GM12801 (cell line): ENCODE results near the gene GMDS.

ENCODE experiments used
- TF ChIP-seq, protein P1 (sequence below): IDR thresholded peaks from one replicate; pipeline ENCODE4 v1.5.1; 2011; ENCODE audit warnings: control low read depth; ENCODE audit not compliant: insufficient read length; ENCODE audit errors: extremely low read depth

The GMDS gene

DNA sequence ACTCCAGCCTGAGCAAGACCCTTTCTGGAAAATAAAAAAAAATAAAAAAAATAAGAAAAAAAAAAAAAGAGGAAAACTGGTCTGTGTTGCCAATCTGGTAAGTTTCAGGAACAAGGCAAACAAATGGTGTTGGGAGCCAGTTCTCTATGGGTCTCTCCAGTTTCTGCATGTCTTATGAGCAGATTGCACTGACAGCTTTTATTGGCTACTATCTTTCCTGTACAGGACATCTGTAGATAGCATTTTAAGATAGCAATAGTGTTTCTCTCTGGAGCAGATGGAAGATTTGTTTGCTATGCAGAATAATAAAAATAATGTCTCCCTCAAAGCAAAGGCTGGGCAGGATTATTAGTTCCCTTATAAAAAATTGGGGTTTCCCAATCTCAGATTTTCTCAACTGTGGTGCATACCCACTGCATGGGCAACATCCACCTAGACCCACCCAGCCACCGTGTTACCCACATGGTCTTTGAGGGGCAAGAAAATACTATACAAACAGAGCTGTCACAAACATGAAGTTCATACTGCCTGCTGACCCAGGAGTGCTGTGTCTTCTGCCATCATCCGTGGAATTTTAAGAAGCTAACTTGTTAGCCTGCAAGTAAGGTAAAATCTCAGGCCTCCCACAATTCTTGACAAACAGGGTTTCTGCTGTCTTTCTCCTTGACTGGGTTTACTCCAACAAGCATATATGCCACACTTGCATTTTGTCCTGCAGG lies 9.5 kb downstream of the GMDS start:
- TF ChIP-seq, protein P1, sequence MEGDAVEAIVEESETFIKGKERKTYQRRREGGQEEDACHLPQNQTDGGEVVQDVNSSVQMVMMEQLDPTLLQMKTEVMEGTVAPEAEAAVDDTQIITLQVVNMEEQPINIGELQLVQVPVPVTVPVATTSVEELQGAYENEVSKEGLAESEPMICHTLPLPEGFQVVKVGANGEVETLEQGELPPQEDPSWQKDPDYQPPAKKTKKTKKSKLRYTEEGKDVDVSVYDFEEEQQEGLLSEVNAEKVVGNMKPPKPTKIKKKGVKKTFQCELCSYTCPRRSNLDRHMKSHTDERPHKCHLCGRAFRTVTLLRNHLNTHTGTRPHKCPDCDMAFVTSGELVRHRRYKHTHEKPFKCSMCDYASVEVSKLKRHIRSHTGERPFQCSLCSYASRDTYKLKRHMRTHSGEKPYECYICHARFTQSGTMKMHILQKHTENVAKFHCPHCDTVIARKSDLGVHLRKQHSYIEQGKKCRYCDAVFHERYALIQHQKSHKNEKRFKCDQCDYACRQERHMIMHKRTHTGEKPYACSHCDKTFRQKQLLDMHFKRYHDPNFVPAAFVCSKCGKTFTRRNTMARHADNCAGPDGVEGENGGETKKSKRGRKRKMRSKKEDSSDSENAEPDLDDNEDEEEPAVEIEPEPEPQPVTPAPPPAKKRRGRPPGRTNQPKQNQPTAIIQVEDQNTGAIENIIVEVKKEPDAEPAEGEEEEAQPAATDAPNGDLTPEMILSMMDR, result no peak

DNA sequence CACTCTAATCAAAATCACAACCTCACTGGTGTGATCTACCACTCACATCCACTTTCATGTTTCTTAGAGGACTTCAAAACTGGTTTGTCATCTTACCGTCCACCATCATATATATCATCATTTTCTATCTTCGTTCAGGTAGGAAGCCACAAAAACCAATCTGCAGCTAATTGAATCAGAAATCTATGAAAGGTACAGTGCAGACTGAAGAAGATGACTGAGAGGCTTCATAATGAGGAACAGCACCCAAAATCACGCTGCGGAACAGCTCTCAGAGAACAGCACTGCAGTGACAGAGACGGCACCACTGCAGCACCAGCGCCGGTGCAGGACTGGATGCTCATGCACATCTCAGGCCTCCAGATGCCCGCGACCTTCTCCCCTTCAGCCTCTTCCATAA lies 13.0 kb downstream of the GMDS start:
- TF ChIP-seq, protein P1, result no peak

DNA sequence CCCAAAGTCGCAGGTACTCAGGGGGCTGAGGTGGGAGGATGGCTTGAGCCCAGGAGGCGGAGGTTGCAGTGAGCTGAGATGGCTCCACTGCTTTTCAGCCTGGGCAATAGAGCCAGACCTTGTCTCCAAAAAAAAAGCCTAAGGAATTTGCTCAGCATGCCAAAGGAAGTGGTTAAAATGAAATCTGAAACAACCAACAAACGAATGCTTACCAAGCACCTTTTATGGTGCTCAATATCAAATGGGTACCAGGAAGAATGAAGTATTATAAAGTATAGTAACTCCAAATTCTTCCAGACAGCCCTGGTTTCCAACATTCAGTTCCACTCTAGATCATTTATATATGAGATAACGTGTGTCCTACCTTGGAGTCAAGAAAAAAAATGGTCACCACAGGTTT lies 14.0 kb downstream of the GMDS start:
- TF ChIP-seq, protein P1, result no peak

DNA sequence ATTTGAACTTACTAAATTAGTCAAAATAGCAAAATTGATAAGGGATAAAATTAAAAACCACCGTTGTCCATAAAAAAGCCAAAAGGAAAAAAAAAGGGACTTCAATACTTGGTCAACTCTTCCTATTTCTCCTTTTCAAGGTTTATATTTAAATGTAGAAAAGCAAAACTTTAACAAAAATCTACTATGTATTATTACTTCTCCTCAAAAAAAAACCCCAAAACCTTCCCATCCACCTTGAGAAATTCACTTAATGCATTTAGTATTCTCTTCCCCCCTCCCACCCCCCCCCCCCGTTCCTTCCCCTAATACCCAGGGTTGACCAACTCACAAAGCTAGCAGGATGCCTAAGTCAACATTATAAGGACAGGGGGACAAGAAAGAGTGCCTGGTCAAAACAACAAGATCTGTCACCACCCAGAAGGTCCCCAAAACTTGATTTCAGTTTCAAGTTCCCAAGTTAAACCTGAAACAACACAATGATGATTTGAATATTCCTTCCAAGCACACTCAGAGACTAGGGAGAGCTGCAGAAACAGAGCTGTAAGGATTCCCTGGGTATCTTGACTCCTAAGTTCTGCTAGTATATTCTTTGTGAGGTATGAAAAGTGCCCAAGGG lies 14.6 kb downstream of the GMDS start:
- TF ChIP-seq, protein P1, result no peak

DNA sequence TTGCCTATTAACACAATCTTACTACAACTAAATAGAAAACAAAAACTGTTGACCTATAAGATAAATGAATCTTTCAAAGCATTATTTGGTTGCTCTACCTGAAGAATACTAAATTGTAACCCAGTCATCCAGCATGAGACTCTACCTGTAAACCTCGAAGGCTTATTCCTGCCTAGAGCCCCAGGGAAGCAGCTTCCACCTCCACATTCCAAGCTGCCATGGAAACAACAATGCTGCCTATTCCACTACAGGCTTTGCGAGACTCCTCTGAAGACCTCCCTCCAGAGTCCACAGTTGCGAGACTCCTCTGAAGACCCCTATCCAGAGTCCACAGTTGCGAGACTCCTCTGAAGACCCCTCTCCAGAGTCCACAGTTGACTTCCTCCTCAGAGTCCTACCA lies 15.7 kb downstream of the GMDS start:
- TF ChIP-seq, protein P1, result no peak

DNA sequence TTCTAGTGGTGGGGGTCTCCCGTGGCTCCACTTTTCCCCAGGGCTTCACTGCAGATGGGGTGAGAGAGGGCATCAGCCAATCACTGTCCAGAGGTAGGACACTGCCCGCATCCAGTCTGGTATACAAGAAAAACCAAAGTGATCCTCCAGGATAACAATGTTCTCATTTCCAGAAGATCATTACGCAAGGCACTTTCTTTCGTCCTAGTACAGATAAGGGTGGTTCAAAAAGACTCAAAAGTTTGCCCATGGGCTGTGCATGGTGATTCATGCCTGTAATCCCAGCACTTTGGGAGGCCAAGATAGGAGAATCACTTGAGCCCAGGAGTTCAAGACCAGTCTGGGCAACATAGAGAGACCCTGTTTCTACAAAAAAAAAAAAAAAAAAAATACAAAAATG lies 16.4 kb downstream of the GMDS start:
- TF ChIP-seq, protein P1, result no peak

DNA sequence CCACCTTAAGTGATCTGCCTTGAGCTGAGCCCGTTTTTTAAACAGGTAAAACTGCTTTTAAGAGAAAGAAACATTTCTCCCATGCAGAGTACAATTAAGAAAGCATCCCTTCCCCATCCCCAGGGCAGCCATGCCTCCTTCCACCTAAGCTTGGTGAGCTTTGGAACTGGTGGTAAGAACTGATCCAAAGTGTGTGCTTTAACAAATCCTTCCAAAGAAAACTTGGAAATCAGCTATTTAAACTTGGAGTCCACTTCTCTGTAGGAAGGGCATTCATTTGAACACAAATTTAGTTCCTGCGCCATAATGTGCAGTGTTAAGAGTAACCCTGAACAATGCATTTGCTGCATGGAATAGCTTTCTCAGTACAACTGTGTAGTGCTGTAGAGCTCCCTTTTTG lies 17.0 kb downstream of the GMDS start:
- TF ChIP-seq, protein P1, result no peak
